GM23338 (cell line): ENCODE data around the gene INPPL1. TPM values are rescaled to one million over a fixed set of nuclear protein-coding genes. Genes with fewer than 3 reads are reported as not detected.
"Not testable (repeated sequence)": the region's sequence is repeated elsewhere in the genome, so short reads cannot be mapped to it uniquely, and the experiment has no call there.

Source experiments
- ATAC-seq: fragments of 200-7000 bp; cut with Tn5 transposase; 3 replicates; pipeline ENCODE4 v1.9.1; 2020
- DNase-seq: peaks from one replicate; pipeline ENCODE4 v3.0.0-alpha.2; 2015; ENCODE audit warnings: low spot score
- H2AFZ ChIP-seq: fragments of 200-600 bp; sonication (generic); 2 replicates; pipeline ENCODE4 v1.8.0; 2016; ENCODE audit warnings: antibody characterized with exemption, mild to moderate bottlenecking, moderate library complexity
- H3F3A ChIP-seq: fragments of 200-600 bp; sonication (generic); replicated peaks from 2 replicates; pipeline ENCODE4 v1.8.0; 2017; ENCODE audit warnings: antibody characterized with exemption, mixed run types, low read depth
- H3K27ac ChIP-seq: fragments of 200-600 bp; sonication (generic); 2 replicates; pipeline ENCODE4 v1.6.1; 2016; ENCODE audit warnings: low read depth
- H3K27me3 ChIP-seq: fragments of 200-600 bp; sonication (generic); 2 replicates; pipeline ENCODE4 v1.8.0; 2016; ENCODE audit warnings: mild to moderate bottlenecking, mixed run types, moderate library complexity; ENCODE audit not compliant: insufficient read depth
- H3K36me3 ChIP-seq: fragments of 200-600 bp; sonication (generic); 2 replicates; pipeline ENCODE4 v1.8.0; 2016; ENCODE audit warnings: mild to moderate bottlenecking; ENCODE audit not compliant: insufficient read depth
- H3K4me1 ChIP-seq: fragments of 200-600 bp; sonication (generic); 2 replicates; pipeline ENCODE4 v1.8.0; 2016; ENCODE audit warnings: mild to moderate bottlenecking, moderate library complexity; ENCODE audit not compliant: insufficient read depth
- H3K4me2 ChIP-seq: fragments of 200-600 bp; sonication (generic); 2 replicates; pipeline ENCODE4 v1.7.1; 2017; ENCODE audit warnings: mixed run types
- H3K4me3 ChIP-seq: fragments of 200-600 bp; sonication (generic); 2 replicates; pipeline ENCODE4 v1.6.1; 2016; ENCODE audit warnings: mixed run types
- H3K79me2 ChIP-seq: fragments of 200-600 bp; sonication (generic); replicated peaks from 2 replicates; pipeline ENCODE4 v1.8.0; 2017; ENCODE audit warnings: mild to moderate bottlenecking; ENCODE audit not compliant: insufficient read depth
- H3K9me2 ChIP-seq: fragments of 200-600 bp; sonication (generic); 2 replicates; pipeline ENCODE4 v1.8.0; 2017; ENCODE audit not compliant: insufficient read depth
- H4K20me1 ChIP-seq: fragments of 200-600 bp; sonication (generic); replicated peaks from 2 replicates; pipeline ENCODE4 v1.8.0; 2017; ENCODE audit warnings: mild to moderate bottlenecking; ENCODE audit not compliant: insufficient read depth
- H3K27ac Mint-ChIP-seq: 2 replicates; pipeline ENCODE4 v1.8.0; 2020; ENCODE audit warnings: inconsistent platforms, mild to moderate bottlenecking, moderate library complexity, mixed read lengths
- H3K27me3 Mint-ChIP-seq: 3 replicates; pipeline ENCODE4 v1.8.0; 2022; ENCODE audit warnings: low read depth, mild to moderate bottlenecking, moderate library complexity, mixed read lengths, inconsistent platforms; ENCODE audit not compliant: insufficient read depth, poor library complexity
- H3K36me3 Mint-ChIP-seq: 3 replicates; pipeline ENCODE4 v1.8.0; 2021; ENCODE audit warnings: low read depth, mild to moderate bottlenecking, inconsistent platforms, moderate library complexity, mixed read lengths
- H3K4me1 Mint-ChIP-seq: 3 replicates; pipeline ENCODE4 v1.8.0; 2020; ENCODE audit warnings: mild to moderate bottlenecking, inconsistent platforms, mixed read lengths
- H3K4me3 Mint-ChIP-seq: 3 replicates; pipeline ENCODE4 v1.8.0; 2021; ENCODE audit warnings: moderate library complexity, mild to moderate bottlenecking, inconsistent platforms, mixed read lengths
- H3K9me3 Mint-ChIP-seq: 3 replicates; pipeline ENCODE4 v1.8.0; 2020; ENCODE audit warnings: moderate library complexity, mild to moderate bottlenecking, inconsistent platforms, mixed read lengths
- CTCF ChIP-seq, 2 experiments: fragments of 200-600 bp in 1 of 2; sonication (generic) in 1 of 2; conservative IDR thresholded peaks; 2 replicates each; pipeline versions ENCODE4 v1.5.1 to v1.6.1; 2016 to 2017; ENCODE audit warnings: antibody characterized with exemption in 2 of 2, low read depth in 2 of 2, mild to moderate bottlenecking in 2 of 2, moderate library complexity in 1 of 2
- ETS1 ChIP-seq: IDR thresholded peaks from 2 replicates; pipeline ENCODE4 v1.6.1; 2016; ENCODE audit warnings: antibody characterized with exemption
- EZH2 ChIP-seq: fragments of 200-600 bp; sonication (generic); IDR thresholded peaks from one replicate; pipeline ENCODE4 v1.8.0; 2017; ENCODE audit warnings: antibody characterized with exemption, mild to moderate bottlenecking, low read depth; ENCODE audit not compliant: unreplicated experiment
- REST ChIP-seq: IDR thresholded peaks from one replicate; pipeline ENCODE4 v1.6.1; 2018; ENCODE audit warnings: antibody characterized with exemption; ENCODE audit not compliant: unreplicated experiment
- STAT1 ChIP-seq: IDR thresholded peaks from one replicate; pipeline ENCODE4 v1.6.1; 2016; ENCODE audit warnings: antibody characterized with exemption; ENCODE audit not compliant: unreplicated experiment
- ZNF331 ChIP-seq: fragments of 250-450 bp; sonication (Bioruptor Pico); IDR thresholded peaks from 2 replicates; pipeline ENCODE4 v1.5.0; 2020; ENCODE audit warnings: low read depth, mild to moderate bottlenecking, moderate library complexity
- polyA plus RNA-seq: library from polyadenylated mRNA; unstranded; fragments of >200 nt; fragmentation: Nextera tagmentation; extraction: Ambion mirVana; gene quantifications from 2 replicates; pipeline ENCODE4 v1.2.1, GENCODE V29; 2016
- total RNA-seq: library from RNA; depleted of rRNA; stranded (reverse); fragments of >200 nt; shearing (Covaris generic); gene quantifications from 2 replicates; pipeline ENCODE4 v1.2.3, GENCODE V29; 2014

Gene INPPL1
- total and polyA plus RNA-seq, 2 experiments from 2014 or later: 21.5 to 54.7 TPM

GRCh38 chr11:72206794-72207193 is 17.8 kb upstream of the INPPL1 start:
- not testable (repeated sequence) for H3K79me2 ChIP-seq, H2AFZ ChIP-seq, H3K36me3 ChIP-seq, H3K4me1 Mint-ChIP-seq, H3K36me3 Mint-ChIP-seq, H3K27me3 Mint-ChIP-seq, H3K4me3 Mint-ChIP-seq, H3K27ac Mint-ChIP-seq, H3F3A ChIP-seq, H3K27ac ChIP-seq, H3K4me3 ChIP-seq, H3K9me2 ChIP-seq, DNase-seq, H3K27me3 ChIP-seq, H3K9me3 Mint-ChIP-seq, H4K20me1 ChIP-seq, H3K4me2 ChIP-seq, H3K4me1 ChIP-seq
- peak; percentile 23; the same call in 1 of the 3 replicates for ATAC-seq

- Histone ChIP-seq H3K27me3 (no peaks in the 10 kb centered on the region), H3K27ac (no peak overlapping the region), H3K4me2 (no peak overlapping the region), H4K20me1 (no peaks in the 10 kb centered on the region), H3F3A (no peaks in the 10 kb centered on the region), H3K79me2 (no peaks in the 10 kb centered on the region), H3K9me2 (no peaks in the 10 kb centered on the region), H2AFZ (peak overlapping the region; percentile 32; the same call in 1 of the 2 replicates), H3K4me1 (no peaks in the 10 kb centered on the region), H3K4me3 (no peak overlapping the region), H3K36me3 (no peaks in the 10 kb centered on the region)
- Mint-ChIP-seq H3K4me3 (no peak overlapping the region), H3K9me3 (no peaks in the 10 kb centered on the region; the same call in 2 of the 3 replicates), H3K4me1 (no peaks in the 10 kb centered on the region), H3K36me3 (no peaks in the 10 kb centered on the region), H3K27ac (no peak overlapping the region), H3K27me3 (peaks cover 2% of the 10 kb centered on the region)
- no peak for ATAC-seq
- TF ChIP-seq ETS1 (no peak), ZNF331 (CRISPR knock-in tag) (no peak), REST (no peak), CTCF (conservative IDR thresholded peaks at IDR 0.05; ENCODE audit: low read depth in 2 of 2) (no peak), STAT1 (no peak), EZH2 (no peak)
- DNase-seq: no peak
Observed at GRCh38 chr11:72208281-72208680, 16.3 kb upstream of the INPPL1 start.
